Adrenal gland (tissue), 5 donors: Measurements from ENCODE around the gene CUX1.

Source experiments
- POLR2A ChIP-seq, 2 donors: fragments of 450-650 bp; IDR thresholded peaks; one replicate each; pipeline ENCODE4 v1.6.1; 2017; ENCODE audit warnings: antibody characterized with exemption in 2 of 2, mild to moderate bottlenecking in 2 of 2, moderate library complexity in 1 of 2
- TF ChIP-seq, protein P1 (sequence below), 6 experiments: fragments of 450-650 bp in 4 of 6; fragments of 200-600 bp in 2 of 6; sonication (generic) in 1 of 6; IDR thresholded peaks; 1 replicate in 5 of 6; 2 replicates in 1 of 6; pipeline versions ENCODE4 v1.5.1 to v1.8.0; 2016 to 2021; ENCODE audit warnings: antibody characterized with exemption in 6 of 6, mild to moderate bottlenecking in 2 of 6, moderate library complexity in 1 of 6
- donor health status: DM: no; HTN: no; CAD: no.

DNA sequence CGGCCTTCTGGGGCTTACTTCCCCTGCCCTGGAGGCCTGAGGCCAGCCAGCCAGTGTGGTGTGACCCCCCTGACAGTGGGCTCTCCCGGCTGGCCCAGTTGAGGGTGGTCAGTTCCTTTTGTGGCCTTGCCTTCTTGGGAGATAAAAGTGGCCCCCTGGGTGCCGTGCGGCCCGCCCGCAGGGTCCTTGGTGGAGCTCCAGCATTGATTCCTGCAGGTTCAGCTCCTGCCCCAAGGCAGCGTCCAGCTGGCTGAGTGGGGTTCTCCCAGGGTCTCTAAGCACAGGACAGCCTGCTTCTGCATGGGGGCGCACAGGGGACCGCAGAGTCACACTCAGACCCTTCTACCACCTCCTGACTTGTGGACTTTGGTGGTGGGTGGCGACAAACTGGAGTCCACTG lies 62.1 kb downstream of the CUX1 start:
- TF ChIP-seq, protein P1, sequence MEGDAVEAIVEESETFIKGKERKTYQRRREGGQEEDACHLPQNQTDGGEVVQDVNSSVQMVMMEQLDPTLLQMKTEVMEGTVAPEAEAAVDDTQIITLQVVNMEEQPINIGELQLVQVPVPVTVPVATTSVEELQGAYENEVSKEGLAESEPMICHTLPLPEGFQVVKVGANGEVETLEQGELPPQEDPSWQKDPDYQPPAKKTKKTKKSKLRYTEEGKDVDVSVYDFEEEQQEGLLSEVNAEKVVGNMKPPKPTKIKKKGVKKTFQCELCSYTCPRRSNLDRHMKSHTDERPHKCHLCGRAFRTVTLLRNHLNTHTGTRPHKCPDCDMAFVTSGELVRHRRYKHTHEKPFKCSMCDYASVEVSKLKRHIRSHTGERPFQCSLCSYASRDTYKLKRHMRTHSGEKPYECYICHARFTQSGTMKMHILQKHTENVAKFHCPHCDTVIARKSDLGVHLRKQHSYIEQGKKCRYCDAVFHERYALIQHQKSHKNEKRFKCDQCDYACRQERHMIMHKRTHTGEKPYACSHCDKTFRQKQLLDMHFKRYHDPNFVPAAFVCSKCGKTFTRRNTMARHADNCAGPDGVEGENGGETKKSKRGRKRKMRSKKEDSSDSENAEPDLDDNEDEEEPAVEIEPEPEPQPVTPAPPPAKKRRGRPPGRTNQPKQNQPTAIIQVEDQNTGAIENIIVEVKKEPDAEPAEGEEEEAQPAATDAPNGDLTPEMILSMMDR (IDR thresholded peaks at IDR 0.05) = no peak
- no peak for TF ChIP-seq POLR2A (IDR thresholded peaks at IDR 0.05)
